HL-60 (cell line): ENCODE data around the gene RAMP3.

Source experiments
- DNase-seq, 2 experiments: peaks; one replicate each; pipeline ENCODE4 v3.0.0-alpha.2; 2010 to 2020; ENCODE audit warnings: low read depth in 1 of 2, low spot score in 1 of 2
- H3K27ac ChIP-seq: fragments of 250-450 bp; sonication (Bioruptor Pico); replicated peaks from 2 replicates; pipeline ENCODE4 v1.5.1; 2020; ENCODE audit warnings: mild to moderate bottlenecking, moderate library complexity
- H3K27me3 ChIP-seq: fragments of 250-450 bp; sonication (Bioruptor Pico); 2 replicates; pipeline ENCODE4 v1.5.1; 2021; ENCODE audit warnings: mild to moderate bottlenecking, moderate library complexity; ENCODE audit not compliant: insufficient read depth, poor library complexity, severe bottlenecking
- H3K4me3 ChIP-seq: replicated peaks from 2 replicates; pipeline ENCODE4 v1.5.1; 2011; ENCODE audit warnings: mild to moderate bottlenecking, control low read depth, low read length; ENCODE audit not compliant: insufficient read depth
- GABPA ChIP-seq: IDR thresholded peaks from 2 replicates; pipeline ENCODE4 v1.6.1; 2012; ENCODE audit warnings: low read depth
- POLR2AphosphoS5 ChIP-seq: IDR thresholded peaks from 2 replicates; pipeline ENCODE4 v1.6.1; 2012; ENCODE audit warnings: low read depth
- REST ChIP-seq: IDR thresholded peaks from 2 replicates; pipeline ENCODE4 v1.6.1; 2012; ENCODE audit warnings: low read depth; ENCODE audit not compliant: insufficient replicate concordance
- SPI1 ChIP-seq: IDR thresholded peaks from 2 replicates; pipeline ENCODE4 v1.6.1; 2012; ENCODE audit warnings: low read depth, mild to moderate bottlenecking, borderline replicate concordance
- TF ChIP-seq, protein P1 (sequence below): IDR thresholded peaks from one replicate; pipeline ENCODE4 v1.5.1; 2011; ENCODE audit warnings: low read length, control low read depth, inconsistent platforms; ENCODE audit not compliant: insufficient read depth

Gene RAMP3

DNA sequence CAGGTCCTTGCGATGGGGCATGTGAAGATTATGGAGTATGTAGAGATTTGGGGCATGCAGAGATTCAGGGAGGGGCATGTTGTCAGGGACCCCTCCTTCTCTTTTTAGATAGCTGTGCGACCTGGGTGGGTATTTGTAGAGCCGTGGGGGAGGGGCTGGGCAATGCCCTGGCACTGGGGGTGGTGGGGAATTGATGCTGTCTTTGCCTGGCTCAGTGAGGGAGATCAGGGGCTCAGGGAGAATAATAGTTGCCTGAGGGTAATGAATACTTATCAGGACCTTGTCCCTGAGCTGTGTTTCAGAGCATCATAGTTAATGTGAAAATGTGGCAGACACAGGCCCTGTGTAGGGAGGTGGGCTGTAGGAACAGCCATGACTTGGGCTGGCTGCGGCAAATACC lies 3.5 kb downstream of the RAMP3 start:
- TF ChIP-seq SPI1 (no peak), GABPA (no peak), POLR2AphosphoS5 (no peak)
- TF ChIP-seq, protein P1, sequence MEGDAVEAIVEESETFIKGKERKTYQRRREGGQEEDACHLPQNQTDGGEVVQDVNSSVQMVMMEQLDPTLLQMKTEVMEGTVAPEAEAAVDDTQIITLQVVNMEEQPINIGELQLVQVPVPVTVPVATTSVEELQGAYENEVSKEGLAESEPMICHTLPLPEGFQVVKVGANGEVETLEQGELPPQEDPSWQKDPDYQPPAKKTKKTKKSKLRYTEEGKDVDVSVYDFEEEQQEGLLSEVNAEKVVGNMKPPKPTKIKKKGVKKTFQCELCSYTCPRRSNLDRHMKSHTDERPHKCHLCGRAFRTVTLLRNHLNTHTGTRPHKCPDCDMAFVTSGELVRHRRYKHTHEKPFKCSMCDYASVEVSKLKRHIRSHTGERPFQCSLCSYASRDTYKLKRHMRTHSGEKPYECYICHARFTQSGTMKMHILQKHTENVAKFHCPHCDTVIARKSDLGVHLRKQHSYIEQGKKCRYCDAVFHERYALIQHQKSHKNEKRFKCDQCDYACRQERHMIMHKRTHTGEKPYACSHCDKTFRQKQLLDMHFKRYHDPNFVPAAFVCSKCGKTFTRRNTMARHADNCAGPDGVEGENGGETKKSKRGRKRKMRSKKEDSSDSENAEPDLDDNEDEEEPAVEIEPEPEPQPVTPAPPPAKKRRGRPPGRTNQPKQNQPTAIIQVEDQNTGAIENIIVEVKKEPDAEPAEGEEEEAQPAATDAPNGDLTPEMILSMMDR: no peak

GRCh38 chr7:45161842-45162241 lies 4.3 kb downstream of the RAMP3 start:
- Histone ChIP-seq H3K4me3 (no peak overlapping the region), H3K27ac (no peak overlapping the region), H3K27me3 (peaks cover 14% of the 10 kb centered on the region)
- TF ChIP-seq SPI1: no peak
- TF ChIP-seq GABPA: no peak
- TF ChIP-seq REST: no peak
- TF ChIP-seq, protein P1: no peak
- no peak for TF ChIP-seq POLR2AphosphoS5
- DNase-seq: no peak

More for the DNA sequence above, 3.5 kb downstream of the RAMP3 start:
- Histone ChIP-seq H3K27me3 (peaks cover 18% of the 10 kb centered on the region), H3K4me3 (no peak overlapping the region), H3K27ac (no peak overlapping the region)
- DNase-seq: no peak

- Histone ChIP-seq H3K4me3 (no peak overlapping the region), H3K27ac (no peak overlapping the region), H3K27me3 (peaks cover 9% of the 10 kb centered on the region)
- DNase-seq: no peak
- TF ChIP-seq, protein P1: no peak
- TF ChIP-seq POLR2AphosphoS5: no peak
Measured at GRCh38 chr7:45162311-45162845, 4.8 kb downstream of the RAMP3 start.

- no peak for DNase-seq
- Histone ChIP-seq H3K27ac (no peak overlapping the region), H3K4me3 (no peak overlapping the region), H3K27me3 (peaks cover 4% of the 10 kb centered on the region)
- TF ChIP-seq POLR2AphosphoS5 (no peak), REST (no peak), SPI1 (no peak), GABPA (no peak)
- TF ChIP-seq, protein P1: no peak
Measured at GRCh38 chr7:45162943-45163691, 5.5 kb downstream of the RAMP3 start.
